Ishikawa (cell line): Measurements from ENCODE around the gene AGFG1.

Source experiments
- CEBPB ChIP-seq: IDR thresholded peaks from 2 replicates; pipeline ENCODE4 v1.6.1; 2012
- EP300 ChIP-seq: IDR thresholded peaks from 2 replicates; pipeline ENCODE4 v1.6.1; 2012; ENCODE audit warnings: borderline replicate concordance
- FOXM1 ChIP-seq: IDR thresholded peaks from 2 replicates; pipeline ENCODE4 v1.6.1; 2012; ENCODE audit warnings: low read depth, borderline replicate concordance
- NFIC ChIP-seq: IDR thresholded peaks from 2 replicates; pipeline ENCODE4 v1.6.1; 2012
- RAD21 ChIP-seq: IDR thresholded peaks from 2 replicates; pipeline ENCODE4 v1.6.1; 2012; ENCODE audit warnings: low read depth
- TAF1 ChIP-seq: IDR thresholded peaks from 2 replicates; pipeline ENCODE4 v1.6.1; 2012; ENCODE audit warnings: low read depth, mild to moderate bottlenecking
- TCF12 ChIP-seq: IDR thresholded peaks from 2 replicates; pipeline ENCODE4 v1.6.1; 2012; ENCODE audit warnings: low read depth
- TEAD4 ChIP-seq: IDR thresholded peaks from 2 replicates; pipeline ENCODE4 v1.6.1; 2012
- YY1 ChIP-seq: IDR thresholded peaks from 2 replicates; pipeline ENCODE4 v1.6.1; 2012; ENCODE audit warnings: low read depth
- ZBTB7A ChIP-seq: IDR thresholded peaks from 2 replicates; pipeline ENCODE4 v1.6.1; 2012; ENCODE audit warnings: low read depth
- TF ChIP-seq, protein P1 (sequence below): IDR thresholded peaks from 2 replicates; pipeline ENCODE4 v1.6.1; 2012; ENCODE audit warnings: low read depth, mild to moderate bottlenecking
- TF ChIP-seq, protein P2 (sequence below): IDR thresholded peaks from 2 replicates; pipeline ENCODE4 v1.6.1; 2012
- TF ChIP-seq, protein P3 (sequence below): IDR thresholded peaks from 2 replicates; pipeline ENCODE4 v1.6.1; 2012

DNA sequence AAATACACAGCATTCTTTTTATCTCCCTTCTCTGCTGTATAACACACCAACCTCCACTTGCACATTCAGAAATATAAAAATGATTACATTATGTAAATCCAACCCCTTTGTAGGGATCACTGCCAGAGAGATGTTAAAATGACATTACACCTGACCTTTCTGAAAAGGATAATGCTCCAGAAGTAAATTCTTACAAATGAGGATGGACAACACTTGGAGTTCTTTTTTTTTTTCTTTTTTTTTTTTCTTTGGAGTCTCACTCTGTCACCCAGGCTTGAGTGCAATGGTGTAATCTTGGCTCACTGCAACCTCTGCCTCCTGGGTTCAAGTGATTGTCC is 20.3 kb upstream of the AGFG1 start:
- TF ChIP-seq EP300 (no peak), RAD21 (no peak), NFIC (no peak), TEAD4 (no peak), TCF12 (no peak), CEBPB (no peak), FOXM1 (no peak), ZBTB7A (no peak), YY1 (no peak), TAF1 (no peak)
- TF ChIP-seq, protein P1, sequence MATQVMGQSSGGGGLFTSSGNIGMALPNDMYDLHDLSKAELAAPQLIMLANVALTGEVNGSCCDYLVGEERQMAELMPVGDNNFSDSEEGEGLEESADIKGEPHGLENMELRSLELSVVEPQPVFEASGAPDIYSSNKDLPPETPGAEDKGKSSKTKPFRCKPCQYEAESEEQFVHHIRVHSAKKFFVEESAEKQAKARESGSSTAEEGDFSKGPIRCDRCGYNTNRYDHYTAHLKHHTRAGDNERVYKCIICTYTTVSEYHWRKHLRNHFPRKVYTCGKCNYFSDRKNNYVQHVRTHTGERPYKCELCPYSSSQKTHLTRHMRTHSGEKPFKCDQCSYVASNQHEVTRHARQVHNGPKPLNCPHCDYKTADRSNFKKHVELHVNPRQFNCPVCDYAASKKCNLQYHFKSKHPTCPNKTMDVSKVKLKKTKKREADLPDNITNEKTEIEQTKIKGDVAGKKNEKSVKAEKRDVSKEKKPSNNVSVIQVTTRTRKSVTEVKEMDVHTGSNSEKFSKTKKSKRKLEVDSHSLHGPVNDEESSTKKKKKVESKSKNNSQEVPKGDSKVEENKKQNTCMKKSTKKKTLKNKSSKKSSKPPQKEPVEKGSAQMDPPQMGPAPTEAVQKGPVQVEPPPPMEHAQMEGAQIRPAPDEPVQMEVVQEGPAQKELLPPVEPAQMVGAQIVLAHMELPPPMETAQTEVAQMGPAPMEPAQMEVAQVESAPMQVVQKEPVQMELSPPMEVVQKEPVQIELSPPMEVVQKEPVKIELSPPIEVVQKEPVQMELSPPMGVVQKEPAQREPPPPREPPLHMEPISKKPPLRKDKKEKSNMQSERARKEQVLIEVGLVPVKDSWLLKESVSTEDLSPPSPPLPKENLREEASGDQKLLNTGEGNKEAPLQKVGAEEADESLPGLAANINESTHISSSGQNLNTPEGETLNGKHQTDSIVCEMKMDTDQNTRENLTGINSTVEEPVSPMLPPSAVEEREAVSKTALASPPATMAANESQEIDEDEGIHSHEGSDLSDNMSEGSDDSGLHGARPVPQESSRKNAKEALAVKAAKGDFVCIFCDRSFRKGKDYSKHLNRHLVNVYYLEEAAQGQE, result no peak
- TF ChIP-seq, protein P2, sequence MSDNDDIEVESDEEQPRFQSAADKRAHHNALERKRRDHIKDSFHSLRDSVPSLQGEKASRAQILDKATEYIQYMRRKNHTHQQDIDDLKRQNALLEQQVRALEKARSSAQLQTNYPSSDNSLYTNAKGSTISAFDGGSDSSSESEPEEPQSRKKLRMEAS, result no peak
- TF ChIP-seq, protein P3, sequence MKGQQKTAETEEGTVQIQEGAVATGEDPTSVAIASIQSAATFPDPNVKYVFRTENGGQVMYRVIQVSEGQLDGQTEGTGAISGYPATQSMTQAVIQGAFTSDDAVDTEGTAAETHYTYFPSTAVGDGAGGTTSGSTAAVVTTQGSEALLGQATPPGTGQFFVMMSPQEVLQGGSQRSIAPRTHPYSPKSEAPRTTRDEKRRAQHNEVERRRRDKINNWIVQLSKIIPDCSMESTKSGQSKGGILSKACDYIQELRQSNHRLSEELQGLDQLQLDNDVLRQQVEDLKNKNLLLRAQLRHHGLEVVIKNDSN, result no peak
